Skin of body (tissue), 2 donors: ENCODE measurements around the gene PHF5A. TPM values are rescaled to one million over a fixed set of nuclear protein-coding genes. Genes with fewer than 3 reads are reported as not detected.
"Not testable (repeated sequence)": the region's sequence is repeated elsewhere in the genome, so short reads cannot be mapped to it uniquely, and the experiment has no call there.

Experiments used
- DNase-seq: peaks from one replicate; lab custom pipeline; 2025; lab: John Stamatoyannopoulos, UW
- total RNA-seq: library from RNA; depleted of rRNA; stranded (reverse); fragments of >200 nt; gene quantifications from one replicate; pipeline ENCODE4 v1.2.3, GENCODE V29; 2014

PHF5A gene
- total RNA-seq, 1 donor from 2014 or later, result 33.1 TPM

GRCh38 chr22:41488076-41488475 is 19.6 kb upstream of the PHF5A start:
- DNase-seq, result no peak

GRCh38 chr22:41487037-41487935 is 18.8 kb upstream of the PHF5A start:
- no peak for DNase-seq

GRCh38 chr22:41485033-41485432 is 16.5 kb upstream of the PHF5A start:
- no peak for DNase-seq

DNA sequence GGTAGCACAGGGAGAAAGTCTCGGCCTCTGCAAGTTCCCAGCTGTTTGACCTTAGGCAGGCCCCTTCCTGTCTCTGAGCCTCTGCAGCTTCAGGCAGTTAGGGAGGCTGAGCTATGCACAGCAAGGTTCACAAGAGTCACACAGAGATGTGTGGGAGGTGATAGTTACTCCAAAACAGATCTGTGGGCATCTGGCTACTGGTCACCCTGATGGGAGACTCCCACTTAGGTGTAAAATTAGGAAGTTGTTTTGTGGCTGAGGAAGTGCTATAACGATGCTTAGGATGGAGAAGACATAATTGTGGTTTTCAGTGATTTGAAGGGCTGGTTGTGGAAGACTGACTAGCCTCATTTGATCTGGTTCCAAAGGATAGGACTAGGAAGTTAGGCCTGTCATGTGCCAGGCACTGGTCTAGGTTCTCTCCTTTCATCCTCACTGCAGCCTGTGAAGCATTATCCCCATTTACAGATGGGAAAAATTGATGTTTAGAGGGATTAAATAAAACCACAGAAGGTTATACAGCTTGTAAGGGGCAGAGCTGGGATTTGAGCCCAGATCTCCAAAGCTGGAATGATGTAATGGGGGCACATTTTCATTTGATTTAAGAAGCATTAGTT is 13.9 kb upstream of the PHF5A start:
- no peak for DNase-seq

DNA sequence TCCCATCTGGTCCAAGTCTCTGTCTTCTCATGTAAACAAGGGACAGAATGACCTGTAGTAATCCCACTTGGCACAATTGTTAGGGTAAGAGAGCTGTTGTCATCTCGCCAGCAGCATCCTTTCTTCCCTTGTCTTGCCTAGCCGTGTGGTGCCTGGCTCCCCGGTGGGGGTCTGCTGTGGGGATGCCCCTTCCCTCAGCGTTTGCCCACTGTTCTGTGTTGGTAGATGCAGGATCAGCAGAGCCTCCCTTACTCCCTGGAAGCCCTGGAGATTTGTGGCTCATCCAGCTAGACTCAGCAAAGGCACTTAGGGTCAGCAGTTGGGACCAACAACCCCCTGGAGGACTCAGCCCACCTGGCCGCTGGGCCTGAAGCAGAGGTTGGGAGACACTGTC is 13.4 kb upstream of the PHF5A start:
- DNase-seq, result no peak

- no peak for DNase-seq
Observed at GRCh38 chr22:41481131-41481830, 12.8 kb upstream of the PHF5A start.

DNA sequence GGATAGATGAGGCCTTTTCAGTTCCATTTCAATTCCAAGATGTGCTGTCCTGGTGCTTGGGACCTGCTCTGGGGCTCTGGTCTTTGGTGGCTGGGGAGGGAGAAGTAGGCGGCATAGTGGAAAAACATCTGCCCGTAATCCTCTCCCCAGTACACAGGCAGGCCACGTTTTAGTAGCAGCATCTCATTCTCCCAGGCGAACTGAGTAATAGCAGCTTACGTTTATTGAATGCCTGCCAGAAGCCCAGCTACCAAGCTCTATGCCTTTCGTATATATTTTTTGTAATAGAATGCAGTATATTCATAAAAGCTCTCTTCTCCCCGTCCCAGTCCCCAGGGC is 11.9 kb upstream of the PHF5A start:
- DNase-seq, result no peak

DNA sequence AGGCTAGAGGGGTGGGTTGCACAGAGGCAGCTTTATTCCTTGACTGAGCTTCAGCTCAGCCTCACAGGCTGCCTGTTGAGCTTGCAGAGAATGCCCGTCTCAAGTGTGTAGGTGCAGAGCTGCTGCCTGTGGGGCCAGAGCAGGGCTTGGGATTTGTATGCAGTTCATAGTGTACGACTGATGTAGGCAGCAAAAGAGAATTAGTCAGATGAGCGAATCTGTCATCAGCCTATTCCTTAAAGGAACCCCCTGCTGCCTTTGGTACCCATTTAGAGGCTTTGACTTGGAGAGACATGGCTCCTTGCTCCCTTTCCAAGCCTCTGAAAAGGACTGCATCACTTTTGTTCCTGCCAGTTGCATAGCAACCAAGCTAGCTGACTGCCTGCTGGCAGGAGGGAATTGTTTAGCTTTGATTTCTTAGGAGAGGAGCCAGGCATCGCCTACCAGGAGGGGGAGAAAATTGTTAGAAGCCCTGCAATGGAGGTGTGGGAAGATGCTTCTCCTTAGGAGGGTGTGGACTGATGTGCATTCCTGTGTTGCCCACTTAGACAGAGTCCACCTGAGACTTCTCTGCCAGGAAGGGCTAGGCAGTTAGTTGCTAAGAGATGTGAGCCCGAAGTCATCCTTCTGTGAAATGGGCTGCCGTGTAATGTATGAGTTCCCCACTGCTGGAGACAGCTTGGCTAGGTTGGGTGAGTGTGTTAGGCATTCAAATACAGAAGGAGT is 11.3 kb upstream of the PHF5A start:
- no peak for DNase-seq

GRCh38 chr22:41478891-41479521 is 10.5 kb upstream of the PHF5A start:
- DNase-seq, result no peak

- DNase-seq, result no peak
Observed at GRCh38 chr22:41478473-41478872, 10.0 kb upstream of the PHF5A start.

- no peak for DNase-seq
Observed at GRCh38 chr22:41474872-41475451, 6.5 kb upstream of the PHF5A start.

DNA sequence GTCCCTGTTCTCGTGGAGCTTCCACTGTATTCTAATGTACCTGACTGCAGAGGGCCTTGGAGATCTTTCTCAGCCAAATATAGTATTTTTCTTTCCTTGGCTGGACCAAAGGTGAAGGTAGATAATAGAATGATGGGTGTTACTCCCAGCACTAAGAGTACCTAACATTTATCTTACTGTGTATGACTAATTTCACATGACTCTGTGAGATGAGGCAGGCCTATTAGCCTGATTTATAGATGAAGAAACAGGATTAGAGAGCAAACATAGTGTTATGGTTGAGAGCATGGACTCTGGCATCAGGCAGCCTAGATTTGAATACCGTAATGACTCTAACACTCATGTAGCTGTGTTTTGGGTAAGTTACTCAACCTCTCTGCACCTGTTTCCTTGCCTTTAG is 3.1 kb upstream of the PHF5A start:
- DNase-seq, result no peak

- DNase-seq, result no peak
Observed at GRCh38 chr22:41470886-41471285, 2.4 kb upstream of the PHF5A start.

DNA sequence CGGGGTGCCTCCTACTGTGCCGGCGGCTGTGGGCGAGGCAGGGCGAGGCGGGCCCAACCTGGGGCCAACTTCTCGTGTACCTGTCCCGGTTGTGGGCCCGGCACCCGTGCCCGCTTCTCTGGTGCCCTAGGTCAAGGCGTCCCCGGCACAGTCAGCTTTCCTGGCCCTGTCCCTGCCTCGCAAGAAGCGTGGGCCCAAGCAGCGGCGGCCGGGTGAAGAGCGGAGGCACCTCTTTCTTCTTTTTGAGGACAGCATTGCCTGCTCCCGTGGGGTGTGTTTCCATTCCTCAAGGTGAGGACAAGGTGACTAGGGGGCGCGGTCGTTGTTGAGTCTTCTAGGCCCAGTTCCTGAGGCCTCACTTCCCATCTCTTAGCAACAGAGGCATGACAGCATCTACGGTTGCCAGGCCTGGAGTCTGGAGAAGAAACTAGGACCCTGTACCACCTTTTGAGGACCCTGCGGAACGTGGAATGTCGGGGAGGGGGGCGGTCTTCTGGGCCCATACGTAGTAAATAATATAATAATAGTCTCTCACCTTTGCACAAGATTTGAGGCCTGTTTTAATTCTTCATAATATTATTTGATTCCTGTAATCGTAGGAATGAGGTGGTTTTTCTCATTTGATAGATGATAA is 843 bp upstream of the PHF5A start:
- no peak for DNase-seq

GRCh38 chr22:41461901-41462300 is 6.6 kb downstream of the PHF5A start:
- no peak for DNase-seq

GRCh38 chr22:41460071-41460470 is 8.4 kb downstream of the PHF5A start:
- not testable (repeated sequence) for DNase-seq

- DNase-seq, result no peak
Observed at GRCh38 chr22:41459431-41459830, 9.1 kb downstream of the PHF5A start.

GRCh38 chr22:41458161-41458728 is 10.2 kb downstream of the PHF5A start:
- no peak for DNase-seq

DNA sequence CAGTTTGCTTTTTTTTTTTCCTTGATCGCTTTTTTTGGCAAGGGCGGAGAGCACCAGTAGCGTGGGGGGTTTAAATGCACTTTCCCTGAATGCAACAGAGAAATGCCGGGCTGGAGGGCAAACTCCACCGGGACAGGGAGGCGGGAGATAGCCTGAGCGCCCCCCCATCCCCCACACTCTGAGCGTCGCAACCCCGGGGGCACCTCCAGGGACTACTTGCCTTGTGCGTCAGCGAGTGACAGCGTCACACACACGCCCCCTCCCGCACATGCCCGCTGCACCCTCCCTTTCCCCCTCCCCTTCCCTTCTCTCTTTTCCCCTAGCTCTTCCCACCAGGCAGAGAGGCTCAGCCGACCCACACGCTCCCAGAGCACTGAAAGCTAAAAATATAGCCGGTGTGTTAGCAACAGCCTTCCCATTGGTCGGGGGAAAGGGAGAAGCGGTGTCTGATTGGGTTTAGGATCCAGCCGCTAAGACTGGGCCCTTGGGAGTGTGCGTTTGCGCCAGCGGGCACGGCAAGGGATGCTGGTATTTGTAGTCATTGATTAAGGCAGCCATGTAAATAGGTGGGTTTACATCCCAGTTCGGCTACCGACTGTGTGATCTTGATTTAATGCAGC is 20.2 kb downstream of the PHF5A start:
- DNase-seq, result peak; percentile 100
